Mesodermal cell (in vitro differentiated cells): ENCODE data around the gene DOCK4.
A peak's percentile ranks its signal among the peaks of the same experiment; 100 is the strongest.

Experiments used
- H3K27ac ChIP-seq: 2 replicates; pipeline ENCODE4 v1.7.0; 2013; ENCODE audit warnings: mild to moderate bottlenecking, low read depth, low read length, moderate library complexity; ENCODE audit not compliant: severe bottlenecking
- H3K36me3 ChIP-seq: 2 replicates; pipeline ENCODE4 v1.7.1; 2013; ENCODE audit warnings: mild to moderate bottlenecking, low read length, moderate library complexity; ENCODE audit not compliant: control insufficient read depth, insufficient read depth
- H3K4me1 ChIP-seq: one replicate; pipeline ENCODE4 v1.7.1; 2013; ENCODE audit warnings: mild to moderate bottlenecking, low read length; ENCODE audit not compliant: insufficient read depth, control insufficient read depth, poor library complexity, severe bottlenecking
- H3K4me3 ChIP-seq: 2 replicates; pipeline ENCODE4 v1.7.0; 2013; ENCODE audit warnings: low read length, control low read depth, mild to moderate bottlenecking; ENCODE audit not compliant: insufficient read depth, poor library complexity, severe bottlenecking; ENCODE audit errors: extremely low read depth
- H3K9me3 ChIP-seq: 2 replicates; pipeline ENCODE4 v1.7.1; 2013; ENCODE audit warnings: mild to moderate bottlenecking, low read length, moderate library complexity; ENCODE audit not compliant: control insufficient read depth
- WGBS, 2 experiments: methylation state at CpG; one replicate each; pipeline ENCODE4 v1.1.5; 2013; ENCODE audit warnings: missing lambda C conversion rate in 2 of 2; ENCODE audit not compliant: insufficient coverage in 2 of 2; 5-methylcytosine and 5-hydroxymethylcytosine counted together

DOCK4 gene

DNA sequence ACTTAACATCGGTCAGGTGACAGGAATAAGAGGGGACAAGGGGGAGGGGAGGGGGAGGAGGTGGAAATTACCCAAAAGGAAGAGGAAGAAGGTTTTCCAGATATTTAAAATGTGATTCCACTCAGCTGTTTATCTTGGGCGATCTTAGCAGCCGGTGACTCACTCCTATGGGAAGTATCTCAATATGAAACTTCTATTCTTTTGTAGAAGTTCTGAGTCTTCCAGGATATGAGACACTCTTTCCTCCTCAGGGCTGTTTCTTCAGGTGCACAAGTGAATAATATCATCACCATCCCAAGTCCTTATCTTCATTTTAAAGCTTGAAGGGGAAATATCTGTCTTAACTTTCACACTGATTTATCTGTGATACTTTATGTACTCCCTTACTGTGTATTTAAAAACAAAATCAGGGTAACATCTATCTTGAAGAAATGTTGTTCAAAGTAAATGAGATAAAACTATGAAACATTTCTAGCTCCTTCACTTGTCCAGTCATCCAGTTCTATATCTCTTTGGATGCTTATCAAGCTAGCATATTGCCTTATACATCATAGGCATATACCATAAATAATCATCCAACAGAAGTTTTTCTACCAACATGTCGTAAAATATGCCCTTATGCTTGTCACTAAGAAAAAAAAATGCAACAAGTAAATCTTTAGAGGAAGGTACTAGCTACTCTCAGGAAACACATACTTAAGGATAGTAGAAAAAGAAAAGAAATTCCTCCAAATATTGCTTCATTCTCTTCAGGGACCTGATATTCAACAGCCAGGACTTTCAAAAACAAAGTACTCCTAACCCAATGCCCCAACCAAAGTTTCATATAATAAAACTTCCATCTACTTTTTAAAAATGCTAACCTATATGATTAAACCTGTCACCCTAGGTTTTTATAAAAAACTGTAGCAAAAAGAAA is 13.7 kb downstream of the DOCK4 start:
- WGBS, 2 experiments, result no CpG with 5 or more reads among the region's 4 CpGs

DNA sequence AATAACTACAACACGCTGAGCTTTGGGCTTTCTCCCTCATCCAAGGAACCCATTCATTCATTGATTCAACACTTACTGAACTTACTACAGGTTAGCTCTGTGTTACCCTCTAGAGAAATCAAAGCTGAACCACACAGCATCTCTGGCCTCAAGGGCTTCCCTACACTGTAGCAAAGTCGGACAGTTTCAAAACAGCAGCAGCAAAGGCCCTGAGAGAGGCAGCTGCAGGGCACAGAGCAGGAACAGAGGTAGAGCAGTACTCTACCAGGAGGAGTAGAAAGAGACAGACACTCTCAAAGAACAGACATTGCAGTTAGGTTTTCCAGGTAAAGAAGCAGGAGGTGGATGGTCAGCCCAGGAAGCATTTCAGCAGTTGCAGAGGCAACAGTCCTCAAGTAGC is 16.1 kb downstream of the DOCK4 start:
- H3K4me3 ChIP-seq, result no peak overlapping the region
- WGBS, 2 experiments, result 100% methylated on average over 1 to 2 of the region's 2 CpGs
- H3K36me3 ChIP-seq, result no peaks in the 10 kb centered on the region
- H3K27ac ChIP-seq, result no peak overlapping the region
- no peaks in the 10 kb centered on the region for H3K9me3 ChIP-seq
- peaks cover 21% of the 10 kb centered on the region for H3K4me1 ChIP-seq

More for the DNA sequence above, 13.7 kb downstream of the DOCK4 start:
- Histone ChIP-seq H3K27ac (peak overlapping the region; percentile 69), H3K4me1 (peaks cover 9% of the 10 kb centered on the region), H3K36me3 (peaks cover 5% of the 10 kb centered on the region), H3K9me3 (no peaks in the 10 kb centered on the region), H3K4me3 (no peak overlapping the region)

GRCh38 chr7:112189691-112190090 is 16.5 kb downstream of the DOCK4 start:
- Histone ChIP-seq H3K4me1 (peaks cover 25% of the 10 kb centered on the region), H3K36me3 (no peaks in the 10 kb centered on the region), H3K4me3 (no peak overlapping the region), H3K27ac (no peak overlapping the region), H3K9me3 (no peaks in the 10 kb centered on the region)
- WGBS, 2 experiments, result 100% methylated on average over 4 of the region's 5 CpGs; no CpG with 5 or more reads in 1 of the 2 experiments

DNA sequence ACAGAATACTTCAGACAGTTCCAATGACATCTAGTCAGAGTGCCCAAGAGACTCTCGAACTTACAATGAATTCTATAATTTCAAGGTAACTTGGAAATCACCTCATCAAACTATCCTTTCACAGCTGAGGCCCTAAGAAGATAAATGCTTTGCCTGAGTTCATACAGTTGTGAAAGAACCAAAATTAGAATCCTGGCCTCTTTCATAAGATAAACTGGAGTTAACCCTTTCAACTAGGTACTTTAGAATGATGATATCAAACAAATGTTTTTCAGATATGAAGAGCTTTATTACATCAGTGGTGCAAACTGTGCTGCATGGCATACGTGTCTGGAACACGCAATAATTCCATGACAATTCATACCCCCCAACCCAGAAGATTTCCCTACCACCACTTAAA is 17.9 kb downstream of the DOCK4 start:
- Histone ChIP-seq H3K4me3 (no peak overlapping the region), H3K9me3 (no peaks in the 10 kb centered on the region), H3K4me1 (peaks cover 30% of the 10 kb centered on the region), H3K27ac (no peak overlapping the region), H3K36me3 (no peaks in the 10 kb centered on the region)
- 80 to 100% methylated on average over 1 to 3 of the region's 3 CpGs for WGBS, 2 experiments

DNA sequence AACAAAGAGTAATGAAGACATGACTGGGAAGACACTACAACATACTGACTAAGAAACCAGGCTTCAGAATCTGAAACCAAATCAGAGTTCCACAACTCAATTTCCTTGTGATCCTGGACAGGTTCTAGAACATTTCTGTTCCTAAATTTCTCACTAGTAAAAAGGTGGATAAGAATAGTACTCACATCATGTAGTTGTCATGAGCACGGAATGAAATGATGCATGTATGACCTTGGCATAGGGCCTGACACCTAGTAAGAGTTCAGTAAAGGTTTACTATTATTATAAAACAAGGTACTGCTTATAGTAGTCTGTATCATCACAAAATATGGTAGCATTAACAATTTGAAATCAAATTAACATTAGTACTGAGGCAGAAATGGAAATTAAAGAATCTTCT is 19.9 kb downstream of the DOCK4 start:
- peaks cover 21% of the 10 kb centered on the region for H3K4me1 ChIP-seq
- H3K9me3 ChIP-seq, result no peaks in the 10 kb centered on the region
- WGBS, 2 experiments, result no CpG with 5 or more reads among the region's 1 CpG
- no peak overlapping the region for H3K27ac ChIP-seq
- H3K36me3 ChIP-seq, result no peaks in the 10 kb centered on the region
- no peak overlapping the region for H3K4me3 ChIP-seq

DNA sequence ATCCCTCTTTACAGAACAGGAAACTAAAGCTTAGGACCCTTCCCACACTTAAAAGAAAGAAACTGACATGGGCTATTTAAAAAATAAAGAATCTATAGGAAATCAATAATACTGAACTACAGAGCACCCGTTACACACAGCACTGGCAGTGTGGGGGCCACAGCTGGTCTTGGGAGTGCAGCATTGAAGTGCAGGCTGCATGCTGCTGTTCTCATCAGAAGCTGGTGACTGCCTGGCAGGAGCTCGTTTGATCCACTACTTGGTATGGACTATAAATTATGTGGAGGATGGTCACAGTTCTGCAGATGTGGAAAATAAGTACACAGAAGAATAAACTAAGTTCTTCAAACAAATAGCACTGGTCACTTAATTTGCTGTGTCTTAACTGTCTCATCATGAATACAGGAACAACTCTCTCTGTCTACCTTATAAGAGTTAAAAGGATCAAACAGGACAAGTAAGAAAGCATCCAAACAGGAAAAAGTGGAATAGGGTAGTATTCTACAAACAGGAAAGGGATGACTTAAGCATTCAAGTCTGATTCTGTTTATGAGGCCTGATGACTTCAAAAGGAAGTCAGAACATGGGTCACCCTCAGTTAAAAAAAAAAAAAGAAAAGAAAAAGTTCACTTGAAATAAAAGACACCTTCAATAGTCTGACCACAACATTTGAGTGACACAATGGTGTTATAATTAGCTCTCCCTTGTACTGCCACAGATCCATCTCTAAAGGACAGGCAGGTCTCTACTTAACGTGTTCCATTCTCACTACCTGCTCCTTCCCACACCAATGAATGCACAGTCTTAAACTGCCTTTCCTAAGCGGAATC is 21.0 kb downstream of the DOCK4 start:
- WGBS, 2 experiments, result 90 to 100% methylated on average over 2 to 4 of the region's 4 CpGs
- Histone ChIP-seq H3K36me3 (no peaks in the 10 kb centered on the region), H3K27ac (no peak overlapping the region), H3K4me3 (no peak overlapping the region), H3K4me1 (peaks cover 21% of the 10 kb centered on the region), H3K9me3 (no peaks in the 10 kb centered on the region)

DNA sequence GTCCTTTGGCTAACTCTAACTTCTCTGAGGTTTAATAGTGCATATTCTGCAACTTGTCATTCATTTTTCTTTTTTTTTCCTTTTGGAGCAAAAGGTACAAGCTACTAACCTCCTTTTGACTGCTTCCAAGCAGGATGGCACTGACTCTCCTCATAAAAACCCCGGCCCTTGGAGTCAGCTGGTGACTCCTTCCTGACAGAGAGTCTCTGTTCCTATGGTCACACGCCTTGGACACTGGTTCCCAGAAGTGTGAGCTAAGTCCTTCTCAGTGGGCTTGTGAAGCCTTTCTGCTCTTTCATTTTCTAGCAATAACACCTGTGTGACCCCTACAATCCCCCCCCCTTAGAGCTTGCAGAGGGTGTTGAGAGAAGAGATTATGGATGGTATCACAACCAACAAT is 21.7 kb downstream of the DOCK4 start:
- WGBS, 2 experiments, result 93 to 100% methylated on average over 2 of the region's 2 CpGs
- H3K4me1 ChIP-seq, result peaks cover 21% of the 10 kb centered on the region
- H3K9me3 ChIP-seq, result no peaks in the 10 kb centered on the region
- H3K4me3 ChIP-seq, result no peak overlapping the region
- no peaks in the 10 kb centered on the region for H3K36me3 ChIP-seq
- H3K27ac ChIP-seq, result no peak overlapping the region

DNA sequence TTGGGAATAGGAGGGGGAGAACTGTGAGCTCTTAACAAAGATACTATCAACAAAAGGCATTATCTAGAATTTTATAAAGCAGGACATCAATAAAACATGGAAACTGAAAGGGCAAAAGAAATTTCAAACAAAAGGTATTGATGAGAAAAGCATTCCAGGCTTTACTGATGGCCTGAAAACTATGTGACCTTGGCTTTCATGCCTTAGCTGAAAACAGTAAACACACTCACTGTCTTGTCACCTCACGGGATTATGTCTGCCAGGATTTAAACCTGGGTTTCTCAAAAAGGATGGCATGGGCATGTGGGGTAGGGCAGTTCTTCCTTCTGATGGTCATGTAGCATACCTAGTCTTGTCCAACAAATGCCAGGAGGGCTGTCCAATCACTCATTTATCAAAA is 22.9 kb downstream of the DOCK4 start:
- H3K4me3 ChIP-seq, result no peak overlapping the region
- peaks cover 21% of the 10 kb centered on the region for H3K4me1 ChIP-seq
- H3K9me3 ChIP-seq, result no peaks in the 10 kb centered on the region
- H3K36me3 ChIP-seq, result no peaks in the 10 kb centered on the region
- H3K27ac ChIP-seq, result no peak overlapping the region
- 83% methylated on average over 1 of the region's 1 CpG; no CpG with 5 or more reads in 1 of the 2 experiments for WGBS, 2 experiments

DNA sequence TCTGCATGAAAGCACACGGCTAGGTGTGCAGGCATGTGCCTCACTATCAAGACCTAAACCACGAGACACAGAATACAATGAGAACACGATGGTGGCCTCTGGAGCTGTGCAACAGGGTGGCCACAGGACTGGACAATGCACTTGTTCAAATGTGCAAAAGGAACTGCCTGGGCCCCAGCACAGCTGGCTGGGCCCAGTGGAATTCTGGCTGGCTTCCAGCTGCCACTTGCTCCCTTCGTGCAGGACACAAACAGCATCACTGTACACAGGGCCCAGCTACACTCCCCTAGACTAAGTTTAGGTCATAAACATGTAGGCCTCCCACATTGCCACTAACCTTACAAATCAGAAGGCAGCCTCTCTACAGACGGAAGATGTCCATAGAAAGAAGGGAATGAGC is 23.4 kb downstream of the DOCK4 start:
- no peaks in the 10 kb centered on the region for H3K9me3 ChIP-seq
- peaks cover 21% of the 10 kb centered on the region for H3K4me1 ChIP-seq
- H3K27ac ChIP-seq, result no peak overlapping the region
- no peak overlapping the region for H3K4me3 ChIP-seq
- WGBS, 2 experiments, result 89 to 98% methylated on average over 3 to 4 of the region's 5 CpGs
- no peaks in the 10 kb centered on the region for H3K36me3 ChIP-seq

GRCh38 chr7:112180223-112180622 is 26.0 kb downstream of the DOCK4 start:
- no peaks in the 10 kb centered on the region for H3K9me3 ChIP-seq
- no peak overlapping the region for H3K27ac ChIP-seq
- no peak overlapping the region for H3K4me3 ChIP-seq
- peaks cover 10% of the 10 kb centered on the region for H3K4me1 ChIP-seq
- WGBS, 2 experiments, result 100% methylated on average over 1 of the region's 4 CpGs; no CpG with 5 or more reads in 1 of the 2 experiments
- no peaks in the 10 kb centered on the region for H3K36me3 ChIP-seq
